ENCODE results near the gene TTLL11. TPM values are rescaled to one million over a fixed set of nuclear protein-coding genes. Genes with fewer than 3 reads are reported as not detected.
A peak's percentile ranks its signal among the peaks of the same experiment; 100 is the strongest.
"Not testable (repeated sequence)": the region's sequence is repeated elsewhere in the genome, so short reads cannot be mapped to it uniquely, and the experiment has no call there.

TTLL11 gene
- total RNA-seq, 6 experiments from 2014 or later: 6.9 to 10.2 (median 8.3) TPM

DNA sequence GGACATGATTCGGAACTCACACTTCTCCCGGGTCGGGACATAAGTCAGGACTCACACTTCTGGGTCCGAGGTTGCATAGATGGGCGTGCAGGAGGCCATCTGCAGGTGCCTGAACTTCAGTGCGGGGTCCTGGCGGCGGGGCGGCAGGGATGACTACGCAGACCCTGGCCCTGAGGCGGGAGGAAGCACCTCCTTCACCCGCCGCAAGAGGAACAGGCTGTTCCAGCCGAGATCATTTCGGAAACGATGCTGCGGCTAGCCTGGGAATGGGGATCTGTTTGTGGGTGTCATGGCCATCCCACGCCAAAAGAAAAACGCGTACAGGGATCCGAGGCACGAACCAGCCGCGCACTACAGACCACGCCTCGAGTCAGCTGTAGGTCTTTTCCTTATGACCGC, 196.6 kb downstream of the TTLL11 start:
- H3K4me1 Mint-ChIP-seq (ENCODE audit: low read depth): peaks cover 17% of the 10 kb centered on the region
- H3K27ac Mint-ChIP-seq: no peak overlapping the region
- no peak for DNase-seq
- peak overlapping the region; percentile 45; the same call in 1 of the 2 replicates for H3K4me3 Mint-ChIP-seq
- H3K9me3 Mint-ChIP-seq: peaks cover 12% of the 10 kb centered on the region
- no peak for TF ChIP-seq CTCF (IDR thresholded peaks at IDR 0.05)
- H3K36me3 Mint-ChIP-seq (ENCODE audit: low read depth): peaks cover 17% of the 10 kb centered on the region
- H3K27me3 Mint-ChIP-seq (ENCODE audit: insufficient read depth): peaks cover 2% of the 10 kb centered on the region; the same call in 1 of the 2 replicates

- peaks cover 2% of the 10 kb centered on the region for H3K27me3 Mint-ChIP-seq (ENCODE audit: insufficient read depth)
- peak; percentile 15 for DNase-seq
- TF ChIP-seq CTCF (IDR thresholded peaks at IDR 0.05): no peak
- no peak overlapping the region for H3K27ac Mint-ChIP-seq
- H3K36me3 Mint-ChIP-seq (ENCODE audit: low read depth): peaks cover 17% of the 10 kb centered on the region
- H3K4me1 Mint-ChIP-seq (ENCODE audit: low read depth): peaks cover 16% of the 10 kb centered on the region
- peak overlapping the region; percentile 45; the same call in 1 of the 2 replicates for H3K4me3 Mint-ChIP-seq
- peaks cover 12% of the 10 kb centered on the region for H3K9me3 Mint-ChIP-seq
These were observed 197.1 kb downstream of the TTLL11 start for GRCh38 chr9:121895818-121896544.

GRCh38 chr9:121895358-121895757, 197.8 kb downstream of the TTLL11 start:
- Mint-ChIP-seq H3K27me3 (ENCODE audit: insufficient read depth) (peaks cover 5% of the 10 kb centered on the region), H3K9me3 (peaks cover 8% of the 10 kb centered on the region), H3K4me3 (no peak overlapping the region), H3K36me3 (ENCODE audit: low read depth) (peaks cover 13% of the 10 kb centered on the region), H3K27ac (no peak overlapping the region), H3K4me1 (ENCODE audit: low read depth) (peaks cover 23% of the 10 kb centered on the region)
- no peak for DNase-seq
- no peak for TF ChIP-seq CTCF (IDR thresholded peaks at IDR 0.05)

DNA sequence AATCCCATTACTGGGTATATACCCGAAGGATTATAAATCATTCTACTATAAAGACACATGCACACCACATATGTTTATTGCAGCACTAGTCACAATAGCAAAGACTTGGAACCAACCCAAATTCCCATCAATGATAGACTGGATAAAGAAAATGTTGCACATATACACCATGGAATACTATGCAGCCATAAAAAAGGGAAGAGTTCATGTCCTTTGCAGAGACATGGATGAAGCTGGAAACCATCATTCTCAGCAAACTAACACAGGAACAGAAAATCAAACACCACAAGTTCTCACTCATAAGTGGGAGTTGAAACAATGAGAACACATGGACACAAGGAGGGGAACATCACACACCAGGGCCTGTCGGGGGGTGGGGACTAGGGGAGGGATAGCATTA, 198.7 kb downstream of the TTLL11 start:
- not testable (repeated sequence) for H3K27ac Mint-ChIP-seq; DNase-seq; H3K4me3 Mint-ChIP-seq; H3K9me3 Mint-ChIP-seq; H3K36me3 Mint-ChIP-seq (ENCODE audit: low read depth); H3K27me3 Mint-ChIP-seq (ENCODE audit: insufficient read depth)
- peaks cover 27% of the 10 kb centered on the region for H3K4me1 Mint-ChIP-seq (ENCODE audit: low read depth)

DNA sequence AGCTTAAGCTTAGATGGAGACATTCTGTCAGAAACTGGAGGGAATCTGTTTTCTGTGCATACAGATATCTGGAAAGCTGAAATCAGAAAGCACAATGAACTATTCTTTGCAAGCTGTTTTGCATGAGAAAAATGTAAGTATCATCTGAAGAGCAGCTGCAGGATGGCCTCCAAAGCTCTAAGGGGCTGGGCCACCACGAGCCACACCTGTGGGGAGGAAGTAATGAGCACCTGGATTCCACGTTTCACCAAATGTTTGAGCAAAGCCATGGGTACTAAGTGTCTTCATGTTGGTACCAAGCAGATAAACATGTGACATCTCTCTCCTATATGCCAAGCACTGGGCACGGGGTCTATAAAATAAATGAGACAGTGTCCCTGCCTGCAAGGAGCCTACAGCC, 199.3 kb downstream of the TTLL11 start:
- no peak for DNase-seq
- TF ChIP-seq CTCF (IDR thresholded peaks at IDR 0.05): no peak
- no peak overlapping the region for H3K27ac Mint-ChIP-seq
- H3K4me3 Mint-ChIP-seq: no peak overlapping the region
- peaks cover 5% of the 10 kb centered on the region for H3K27me3 Mint-ChIP-seq (ENCODE audit: insufficient read depth)
- peaks cover 3% of the 10 kb centered on the region; the same call in 1 of the 2 replicates for H3K9me3 Mint-ChIP-seq
- H3K4me1 Mint-ChIP-seq (ENCODE audit: low read depth): peaks cover 27% of the 10 kb centered on the region
- peaks cover 3% of the 10 kb centered on the region; the same call in 1 of the 2 replicates for H3K36me3 Mint-ChIP-seq (ENCODE audit: low read depth)

DNA sequence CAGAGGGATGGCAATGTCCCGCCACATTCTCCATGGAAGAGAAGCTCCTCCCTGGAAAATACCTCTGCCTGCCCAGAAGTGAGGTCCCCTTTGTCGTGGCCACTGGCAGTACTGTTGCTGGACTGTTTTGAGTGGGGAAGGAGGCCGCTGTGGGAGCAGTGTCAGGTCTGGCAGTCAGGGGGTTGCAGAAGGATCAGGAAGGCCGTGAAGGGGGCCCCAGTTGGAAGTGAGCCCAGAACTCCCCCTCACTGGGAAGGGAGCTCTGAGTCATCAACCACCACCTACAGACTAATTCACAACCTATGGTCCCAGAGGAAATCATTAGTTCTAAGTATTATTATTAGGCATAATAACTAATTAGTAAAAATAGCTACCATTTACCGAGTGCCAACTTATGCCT, 200.4 kb downstream of the TTLL11 start:
- Mint-ChIP-seq H3K27me3 (ENCODE audit: insufficient read depth) (peaks cover 5% of the 10 kb centered on the region), H3K4me1 (ENCODE audit: low read depth) (peaks cover 37% of the 10 kb centered on the region), H3K9me3 (peaks cover 3% of the 10 kb centered on the region; the same call in 1 of the 2 replicates), H3K4me3 (no peak overlapping the region), H3K36me3 (ENCODE audit: low read depth) (peaks cover 3% of the 10 kb centered on the region; the same call in 1 of the 2 replicates), H3K27ac (no peak overlapping the region)
- no peak for DNase-seq
- TF ChIP-seq CTCF (IDR thresholded peaks at IDR 0.05): no peak
